Thoracic aorta (tissue), 2 donors: ENCODE data around the gene SUPT4H1. TPM values are rescaled to one million over a fixed set of nuclear protein-coding genes. Genes with fewer than 3 reads are reported as not detected.

Experiments
- ATAC-seq: fragments of 150-250 bp; one replicate; pipeline ENCODE4 v1.8.0; 2017; ENCODE audit warnings: low read depth; ENCODE audit not compliant: insufficient number of reproducible peaks, low FRiP score
- DNase-seq: peaks from one replicate; pipeline ENCODE4 v3.0.0-alpha.2; 2020; ENCODE audit warnings: low spot score
- H3K27ac ChIP-seq, 2 donors: fragments of 200-600 bp; sonication (generic); 1 replicate in 1 of 2; 2 replicates in 1 of 2; pipeline ENCODE4 v1.5.1; 2016; ENCODE audit warnings: mild to moderate bottlenecking in 2 of 2, moderate library complexity in 2 of 2
- H3K27me3 ChIP-seq: fragments of 200-600 bp; sonication (generic); replicated peaks from 2 replicates; pipeline ENCODE4 v1.6.0; 2016; ENCODE audit warnings: mild to moderate bottlenecking; ENCODE audit not compliant: insufficient read depth
- H3K36me3 ChIP-seq: fragments of 200-600 bp; sonication (generic); one replicate; pipeline ENCODE4 v1.5.1; 2016
- H3K4me1 ChIP-seq, 2 donors: fragments of 200-600 bp; sonication (generic); 1 replicate in 1 of 2; 2 replicates in 1 of 2; pipeline versions ENCODE4 v1.5.1 to v1.6.0; 2016; ENCODE audit warnings: low read depth in 2 of 2, mild to moderate bottlenecking in 1 of 2; ENCODE audit not compliant: control insufficient read depth in 1 of 2
- H3K4me3 ChIP-seq: fragments of 200-600 bp; sonication (generic); 2 replicates; pipeline ENCODE4 v1.5.1; 2016; ENCODE audit warnings: mild to moderate bottlenecking
- H3K9me3 ChIP-seq: fragments of 200-600 bp; sonication (generic); 2 replicates; pipeline ENCODE4 v1.5.1; 2016
- total RNA-seq, 2 donors: library from RNA; depleted of rRNA; stranded (reverse); fragments of >200 nt; gene quantifications; one replicate each; pipeline versions ENCODE4 v1.1.0 to v1.2.3, GENCODE V29; 2016
- TF ChIP-seq, protein P1 (sequence below): fragments of 200-600 bp; sonication (generic); IDR thresholded peaks from one replicate; pipeline ENCODE4 v1.5.1; 2019; ENCODE audit warnings: antibody characterized with exemption

SUPT4H1 gene
- total RNA-seq, 2 donors from 2014 or later: 30.6 to 37.3 TPM

DNA sequence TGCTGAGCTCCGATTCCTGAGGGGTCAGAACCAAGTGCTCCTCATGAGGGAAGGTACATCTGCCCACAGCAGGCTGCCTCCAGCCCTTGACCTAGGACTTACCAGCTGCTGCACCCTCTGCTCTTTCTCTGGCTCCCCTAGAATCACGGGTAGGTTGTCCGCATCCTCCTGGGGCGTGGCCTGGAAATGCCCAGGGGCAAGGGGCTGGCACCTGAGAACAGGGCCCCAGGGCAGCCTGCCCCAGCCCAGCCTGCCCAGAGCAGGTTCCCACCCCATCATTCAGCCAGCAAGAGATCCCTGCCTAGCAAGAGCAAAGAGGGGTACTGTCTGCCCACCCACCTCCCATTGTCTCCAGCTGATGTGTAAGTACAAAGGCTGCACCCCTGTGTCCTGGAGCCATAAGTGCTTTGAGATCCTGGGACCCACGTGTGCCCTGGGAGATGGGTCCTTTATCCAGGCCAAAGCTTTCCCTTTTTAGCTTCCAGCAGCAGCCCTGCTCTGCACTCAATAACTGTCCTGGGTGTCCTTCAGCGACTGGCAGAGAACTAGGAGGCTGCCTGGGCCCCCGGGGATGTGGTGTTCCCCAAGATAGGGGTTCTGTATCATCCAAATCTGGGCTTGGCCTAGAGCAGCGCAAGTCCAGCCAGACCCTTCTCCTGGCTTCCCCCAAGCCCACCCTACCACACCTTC lies 28.5 kb downstream of the SUPT4H1 start:
- peak overlapping the region; percentile 42 to 63 for H3K27ac ChIP-seq
- H3K4me1 ChIP-seq: peaks cover 6 to 22% of the 10 kb centered on the region in 2 donors
- ATAC-seq: no peak
- TF ChIP-seq, protein P1, sequence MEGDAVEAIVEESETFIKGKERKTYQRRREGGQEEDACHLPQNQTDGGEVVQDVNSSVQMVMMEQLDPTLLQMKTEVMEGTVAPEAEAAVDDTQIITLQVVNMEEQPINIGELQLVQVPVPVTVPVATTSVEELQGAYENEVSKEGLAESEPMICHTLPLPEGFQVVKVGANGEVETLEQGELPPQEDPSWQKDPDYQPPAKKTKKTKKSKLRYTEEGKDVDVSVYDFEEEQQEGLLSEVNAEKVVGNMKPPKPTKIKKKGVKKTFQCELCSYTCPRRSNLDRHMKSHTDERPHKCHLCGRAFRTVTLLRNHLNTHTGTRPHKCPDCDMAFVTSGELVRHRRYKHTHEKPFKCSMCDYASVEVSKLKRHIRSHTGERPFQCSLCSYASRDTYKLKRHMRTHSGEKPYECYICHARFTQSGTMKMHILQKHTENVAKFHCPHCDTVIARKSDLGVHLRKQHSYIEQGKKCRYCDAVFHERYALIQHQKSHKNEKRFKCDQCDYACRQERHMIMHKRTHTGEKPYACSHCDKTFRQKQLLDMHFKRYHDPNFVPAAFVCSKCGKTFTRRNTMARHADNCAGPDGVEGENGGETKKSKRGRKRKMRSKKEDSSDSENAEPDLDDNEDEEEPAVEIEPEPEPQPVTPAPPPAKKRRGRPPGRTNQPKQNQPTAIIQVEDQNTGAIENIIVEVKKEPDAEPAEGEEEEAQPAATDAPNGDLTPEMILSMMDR: no peak
- DNase-seq: no peak
- H3K4me3 ChIP-seq: peak overlapping the region; percentile 87
- H3K9me3 ChIP-seq: no peaks in the 10 kb centered on the region
- no peaks in the 10 kb centered on the region for H3K27me3 ChIP-seq
- no peaks in the 10 kb centered on the region for H3K36me3 ChIP-seq

DNA sequence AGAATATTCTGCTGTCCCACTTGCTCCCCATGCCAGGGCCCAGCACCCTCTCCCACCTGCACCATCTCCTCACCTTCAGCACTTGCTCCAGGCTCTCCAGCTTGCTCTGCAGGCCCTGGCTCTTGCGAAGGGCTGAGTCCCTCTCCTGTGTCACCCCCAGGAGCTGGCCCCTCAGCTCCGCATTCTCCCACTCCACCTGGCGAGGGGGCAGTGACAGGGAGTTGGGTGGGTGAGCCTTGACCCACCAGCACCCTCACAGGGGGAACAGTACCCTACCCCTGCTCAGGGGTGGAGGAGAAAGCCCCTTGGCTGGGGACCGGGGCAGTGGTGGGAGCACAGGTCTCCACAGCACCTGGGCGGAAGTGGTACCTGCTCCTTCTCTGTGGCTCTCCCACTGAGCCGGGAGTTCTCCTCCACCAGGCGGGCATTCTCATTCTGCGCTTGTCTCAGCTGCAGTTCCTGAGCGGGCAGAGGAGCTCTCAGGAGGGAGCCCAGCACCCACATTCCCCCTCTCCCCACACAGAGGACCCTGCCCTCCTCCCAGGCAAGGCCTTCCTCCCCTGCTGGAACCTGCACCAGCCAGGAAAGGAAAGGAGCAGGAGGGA lies 29.3 kb downstream of the SUPT4H1 start:
- Histone ChIP-seq H3K36me3 (no peaks in the 10 kb centered on the region), H3K4me3 (no peak overlapping the region), H3K4me1 (peaks cover 6 to 22% of the 10 kb centered on the region in 2 donors), H3K9me3 (no peaks in the 10 kb centered on the region), H3K27me3 (no peaks in the 10 kb centered on the region), H3K27ac (no peak overlapping the region)
- no peak for ATAC-seq
- DNase-seq: no peak
- TF ChIP-seq, protein P1: no peak

DNA sequence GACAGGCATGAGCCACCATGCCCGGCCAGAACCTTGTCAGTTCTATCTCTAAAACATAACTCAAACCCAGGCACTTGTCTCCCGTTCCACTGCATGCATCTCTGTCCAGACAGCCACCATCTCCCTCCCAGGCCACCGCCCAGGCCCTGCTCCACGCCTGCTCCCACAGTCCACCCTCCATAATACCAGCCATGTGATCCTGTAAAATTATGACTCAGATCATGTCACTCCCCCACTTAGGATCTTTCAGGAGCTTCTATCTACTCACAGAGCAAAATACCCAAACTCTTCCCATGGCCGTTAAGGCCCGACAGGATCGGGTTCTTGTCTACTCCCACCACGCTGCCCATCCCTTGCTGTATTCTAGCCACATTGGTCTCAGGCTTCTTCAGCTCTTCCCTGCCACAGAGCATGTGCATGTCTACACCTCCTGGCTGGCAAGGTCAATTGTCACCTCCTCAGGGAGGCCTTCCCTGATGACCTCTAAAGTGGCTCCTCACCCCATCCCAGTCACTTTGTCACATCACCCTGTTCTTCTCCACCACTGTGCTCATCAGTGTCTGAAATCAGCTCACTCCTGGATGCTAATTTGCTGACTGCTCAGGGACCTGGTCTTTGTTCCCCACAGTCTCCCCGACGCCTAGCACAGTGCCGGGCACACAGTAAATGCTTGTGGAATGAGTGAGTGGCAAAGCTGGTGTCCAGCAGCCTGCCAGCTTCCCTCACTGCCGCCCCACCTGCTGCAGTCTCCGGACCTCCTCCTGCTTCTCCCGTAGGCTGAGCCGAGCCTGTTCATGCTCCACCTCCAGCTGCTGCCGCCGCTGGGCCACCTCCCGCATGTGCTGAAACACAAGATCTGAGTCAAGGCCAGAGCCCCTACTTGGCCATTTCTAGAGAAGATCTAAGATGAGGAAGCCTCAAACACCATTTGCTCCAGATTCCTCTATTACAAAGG lies 30.2 kb downstream of the SUPT4H1 start:
- no peaks in the 10 kb centered on the region for H3K27me3 ChIP-seq
- no peaks in the 10 kb centered on the region for H3K9me3 ChIP-seq
- TF ChIP-seq, protein P1: no peak
- H3K4me3 ChIP-seq: no peak overlapping the region
- no peak for ATAC-seq
- H3K36me3 ChIP-seq: no peaks in the 10 kb centered on the region
- DNase-seq: no peak
- peaks cover 6 to 22% of the 10 kb centered on the region in 2 donors for H3K4me1 ChIP-seq
- H3K27ac ChIP-seq: no peak overlapping the region

DNA sequence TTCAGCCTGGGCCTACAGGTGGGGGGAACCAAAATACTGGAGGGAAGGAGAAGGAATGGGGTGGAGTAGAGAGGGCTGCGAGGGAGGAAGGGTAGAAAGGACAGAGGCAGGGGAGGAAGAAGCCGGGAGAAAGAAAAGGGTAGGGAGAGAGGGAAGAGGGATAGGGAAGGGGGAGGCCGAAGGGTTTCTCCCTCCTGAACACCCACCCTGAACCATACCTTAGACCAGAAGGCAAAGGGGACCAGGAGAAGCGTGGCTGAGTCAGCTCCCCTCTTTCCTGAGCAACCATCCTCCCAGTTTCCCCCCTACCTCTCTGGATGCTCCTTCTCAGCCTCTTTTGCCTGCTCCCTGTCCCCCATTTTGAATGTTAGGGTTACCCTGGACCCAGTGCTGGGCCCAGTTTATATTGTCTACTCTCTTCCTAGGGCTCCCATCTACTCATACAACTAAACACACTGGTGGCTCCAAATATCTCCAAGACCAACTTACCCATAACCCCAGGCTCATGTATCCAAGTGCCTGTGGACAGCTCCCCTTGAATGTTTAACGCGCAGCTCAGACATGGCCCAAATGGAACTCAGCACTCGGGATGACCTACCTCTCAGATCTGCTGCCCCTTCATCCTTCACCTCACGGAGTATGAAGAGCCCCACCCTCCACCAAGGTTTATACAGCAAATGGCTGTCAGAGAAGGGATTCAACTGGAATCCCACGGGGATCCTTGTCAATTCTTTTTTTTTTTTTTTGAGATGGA lies 31.3 kb downstream of the SUPT4H1 start:
- H3K27me3 ChIP-seq: no peaks in the 10 kb centered on the region
- no peaks in the 10 kb centered on the region for H3K36me3 ChIP-seq
- H3K9me3 ChIP-seq: no peaks in the 10 kb centered on the region
- no peak overlapping the region for H3K4me3 ChIP-seq
- no peak for ATAC-seq
- TF ChIP-seq, protein P1: no peak
- H3K4me1 ChIP-seq: peaks cover 6 to 22% of the 10 kb centered on the region in 2 donors
- no peak overlapping the region for H3K27ac ChIP-seq
- no peak for DNase-seq
